HepG2 (cell line): ENCODE measurements around the gene CKAP5. TPM values are rescaled to one million over a fixed set of nuclear protein-coding genes. Genes with fewer than 3 reads are reported as not detected.
A peak's percentile ranks its signal among the peaks of the same experiment; 100 is the strongest.

Source experiments
- ATAC-seq: fragments of 200-7000 bp; cut with Tn5 transposase; 3 replicates; pipeline ENCODE4 v1.9.1; 2020; ENCODE audit warnings: mild to moderate bottlenecking, moderate library complexity
- BruUV-seq: library from RNA; stranded (reverse); fragments of 400-500 nt; replicated peaks from 2 replicates; lab custom pipeline; 2021; lab: Mats Ljungman, UMichigan
- CTCF ChIA-PET: fragments of 300-600 bp; formaldehyde crosslinking; extraction: SDS; loops from one replicate; lab custom pipeline; 2021; ENCODE audit warnings: low total read pairs, inconsistent platforms, low intra/inter-chr PET ratio; lab: Yijun Ruan, JAX
- POLR2A ChIA-PET: fragments of 350-600 bp; sonication (Branson Sonifier 250); formaldehyde crosslinking; loops from one replicate; lab custom pipeline; 2020; ENCODE audit warnings: antibody characterized with exemption, inconsistent platforms; lab: Yijun Ruan, JAX
- DNase-seq: peaks from one replicate; pipeline ENCODE4 v3.0.0-alpha.2; 2015; ENCODE audit warnings: low spot score
- FAIRE-seq: peaks from 3 replicates; lab custom pipeline; 2011; peaks lifted over from hg19 to GRCh38; lab: Jason Lieb, UNC
- H2AFZ ChIP-seq: one replicate; pipeline ENCODE4 v1.6.1; 2011; ENCODE audit warnings: low read length, inconsistent platforms
- H3K27ac ChIP-seq: fragments of 300-600 bp; 3 replicates; pipeline ENCODE4 v1.8.0; 2011; ENCODE audit warnings: mixed run types, mild to moderate bottlenecking, mixed read lengths, low read length, inconsistent platforms; ENCODE audit not compliant: insufficient read depth; ENCODE audit errors: extremely low read length
- H3K27me3 ChIP-seq, 2 experiments: fragments of 200-600 bp in 1 of 2; 2 replicates in 1 of 2; 3 replicates in 1 of 2; pipeline versions ENCODE4 v1.6.0 to v1.8.0; 2011; ENCODE audit warnings: low read length in 2 of 2, mild to moderate bottlenecking in 2 of 2, moderate library complexity in 2 of 2, inconsistent platforms in 1 of 2; ENCODE audit not compliant: insufficient read depth in 2 of 2, control insufficient read depth in 1 of 2
- H3K36me3 ChIP-seq, 2 experiments: fragments of 200-600 bp in 1 of 2; replicated peaks in 1 of 2; 2 replicates in 1 of 2; 3 replicates in 1 of 2; pipeline versions ENCODE4 v1.5.1 to v1.8.0; 2011; ENCODE audit warnings: low read length in 2 of 2, inconsistent platforms in 1 of 2; ENCODE audit not compliant: insufficient read depth in 2 of 2, control insufficient read depth in 1 of 2
- H3K4me1 ChIP-seq: 2 replicates; pipeline ENCODE4 v1.5.1; 2012; ENCODE audit warnings: low read length, inconsistent platforms; ENCODE audit not compliant: insufficient read depth
- H3K4me2 ChIP-seq: 2 replicates; pipeline ENCODE4 v1.6.0; 2011; ENCODE audit warnings: low read depth, low read length, inconsistent platforms
- H3K4me3 ChIP-seq, 3 experiments: fragments of 200-600 bp in 1 of 3; sonication (generic), shearing (Covaris generic) in 1 of 3; replicated peaks in 1 of 3; 2 replicates each; pipeline ENCODE4 v1.5.1; 2011 to 2016; ENCODE audit warnings: low read length in 3 of 3, inconsistent platforms in 2 of 3, low read depth in 2 of 3, mild to moderate bottlenecking in 2 of 3, control low read depth in 1 of 3, mixed read lengths in 1 of 3; ENCODE audit not compliant: insufficient read depth in 1 of 3
- H3K79me2 ChIP-seq: one replicate; pipeline ENCODE4 v1.6.1; 2011; ENCODE audit warnings: low read length, inconsistent platforms; ENCODE audit not compliant: insufficient read depth
- H3K9ac ChIP-seq: 2 replicates; pipeline ENCODE4 v1.6.0; 2011; ENCODE audit warnings: mild to moderate bottlenecking, low read depth, low read length, inconsistent platforms; ENCODE audit not compliant: insufficient read depth
- H3K9me3 ChIP-seq: 2 replicates; pipeline ENCODE4 v1.5.1; 2012; ENCODE audit warnings: mild to moderate bottlenecking, low read length
- H4K20me1 ChIP-seq: 2 replicates; pipeline ENCODE4 v1.6.0; 2011; ENCODE audit warnings: inconsistent platforms, mild to moderate bottlenecking, low read length, moderate library complexity; ENCODE audit not compliant: insufficient read depth
- DNMT3B ChIP-seq: conservative IDR thresholded peaks from 2 replicates; pipeline ENCODE4 v1.6.1; 2016; ENCODE audit warnings: missing biosample characterization, control low read depth
- EEA1 ChIP-seq: sonication (generic); formaldehyde crosslinking; IDR thresholded peaks from 2 replicates; pipeline ENCODE4 v1.5.1; 2020; ENCODE audit warnings: mild to moderate bottlenecking, missing genetic modification reagents, borderline replicate concordance
- HDAC1 ChIP-seq: sonication (generic); formaldehyde crosslinking; IDR thresholded peaks from 2 replicates; pipeline ENCODE4 v1.5.1; 2020; ENCODE audit warnings: mild to moderate bottlenecking, missing genetic modification reagents
- HNRNPH1 ChIP-seq: fragments of 200-400 bp; formaldehyde crosslinking; optimal IDR thresholded peaks from 2 replicates; pipeline ENCODE3; 2017; ENCODE audit warnings: mild to moderate bottlenecking, low read depth, low read length
- LCORL ChIP-seq, 2 experiments: fragments of 450-650 bp in 1 of 2; sonication (generic) in 1 of 2; formaldehyde crosslinking in 1 of 2; IDR thresholded peaks; 2 replicates each; pipeline versions ENCODE4 v1.5.0 to v1.6.1; 2017 to 2020; ENCODE audit warnings: antibody characterized with exemption in 1 of 2, missing genetic modification reagents in 1 of 2
- NCOR1 ChIP-seq: fragments of 200-600 bp; sonication (generic); IDR thresholded peaks from 2 replicates; pipeline ENCODE4 v1.7.0; 2017; ENCODE audit warnings: antibody characterized with exemption, low read length, borderline replicate concordance
- ZBTB8A ChIP-seq: sonication (generic); formaldehyde crosslinking; IDR thresholded peaks from 2 replicates; pipeline ENCODE4 v1.4.0; 2020; ENCODE audit warnings: mild to moderate bottlenecking, low read depth, missing genetic modification reagents, borderline replicate concordance
- ZEB1 ChIP-seq: IDR thresholded peaks from 2 replicates; pipeline ENCODE4 v1.6.1; 2012; ENCODE audit warnings: mild to moderate bottlenecking, low read depth, inconsistent platforms; ENCODE audit not compliant: insufficient replicate concordance
- ZNF33B ChIP-seq: sonication (generic); formaldehyde crosslinking; IDR thresholded peaks from 2 replicates; pipeline ENCODE4 v1.5.1; 2020; ENCODE audit warnings: mild to moderate bottlenecking, missing genetic modification reagents
- ZNF605 ChIP-seq: sonication (generic); formaldehyde crosslinking; IDR thresholded peaks from 2 replicates; pipeline ENCODE4 v1.8.0; 2022; ENCODE audit warnings: mild to moderate bottlenecking, missing genetic modification reagents
- ZNF790 ChIP-seq: sonication (generic); formaldehyde crosslinking; IDR thresholded peaks from 2 replicates; pipeline ENCODE4 v1.8.0; 2022; ENCODE audit warnings: missing genetic modification reagents, mild to moderate bottlenecking, borderline replicate concordance
- ZSCAN22 ChIP-seq: sonication (generic); formaldehyde crosslinking; IDR thresholded peaks from 2 replicates; pipeline ENCODE4 v1.4.0; 2020; ENCODE audit warnings: mild to moderate bottlenecking, missing genetic modification reagents
- WGBS: methylation state at CpG from one replicate; pipeline ENCODE4 v1.1.6; 2017; ENCODE audit warnings: low lambda C conversion rate; 5-methylcytosine and 5-hydroxymethylcytosine counted together
- in situ Hi-C: cut with HindIII; loops from 2 replicates; pipeline ENCODE4 v1.10.0; 2017; ENCODE audit warnings: low pct_unique_long_range_greater_than_20kb; ENCODE audit not compliant: extremely low pct_ligation_motif_present
- intact Hi-C: fragments of 100-400 bp; cut with micrococcal nuclease; formaldehyde crosslinking; loops from one replicate; pipeline ENCODE4 v1.10.0; 2022; ENCODE audit not compliant: unreplicated experiment
- polyA plus RNA-seq, 8 experiments: library from polyadenylated mRNA; depleted of rRNA in 3 of 8; stranded (reverse) in 7 of 8; unstranded in 1 of 8; fragments of >200 nt; fragmentation: Illumina TruSeq in 4 of 8; extraction: Trizol in 4 of 8; gene quantifications; 2 replicates each; pipeline versions ENCODE4 v1.2.1 to v1.2.3, GENCODE V29; 2011 to 2016; ENCODE audit warnings: low read depth in 4 of 8, missing spikeins in 1 of 8, mixed read lengths in 1 of 8; ENCODE audit not compliant: insufficient read depth in 1 of 8
- total RNA-seq, 5 experiments: library from RNA; depleted of rRNA; stranded (reverse); fragments of >200 nt; fragmentation: Illumina TruSeq; extraction: Trizol; gene quantifications; 2 replicates each; pipeline ENCODE4 v1.2.3, GENCODE V29; 2016; ENCODE audit warnings: low read depth in 1 of 5
- TF ChIP-seq, protein P1 (sequence below): sonication (generic); formaldehyde crosslinking; IDR thresholded peaks from 2 replicates; pipeline ENCODE4 v1.5.1; 2020; ENCODE audit warnings: mild to moderate bottlenecking, missing genetic modification reagents, moderate library complexity
- TF ChIP-seq, protein P2 (sequence below): sonication (generic); formaldehyde crosslinking; IDR thresholded peaks from 2 replicates; pipeline ENCODE4 v1.4.0; 2020; ENCODE audit warnings: mild to moderate bottlenecking, missing genetic modification reagents
- TF ChIP-seq, protein P3 (sequence below): conservative IDR thresholded peaks from 2 replicates; pipeline ENCODE4 v1.6.1; 2018; ENCODE audit warnings: missing genetic modification reagents

Gene CKAP5
- total and polyA plus RNA-seq, 2 of the 13 experiments (the other 11 are each of a cell fraction or from before 2014, with no cell fraction given) = 79.2 to 103 TPM

DNA sequence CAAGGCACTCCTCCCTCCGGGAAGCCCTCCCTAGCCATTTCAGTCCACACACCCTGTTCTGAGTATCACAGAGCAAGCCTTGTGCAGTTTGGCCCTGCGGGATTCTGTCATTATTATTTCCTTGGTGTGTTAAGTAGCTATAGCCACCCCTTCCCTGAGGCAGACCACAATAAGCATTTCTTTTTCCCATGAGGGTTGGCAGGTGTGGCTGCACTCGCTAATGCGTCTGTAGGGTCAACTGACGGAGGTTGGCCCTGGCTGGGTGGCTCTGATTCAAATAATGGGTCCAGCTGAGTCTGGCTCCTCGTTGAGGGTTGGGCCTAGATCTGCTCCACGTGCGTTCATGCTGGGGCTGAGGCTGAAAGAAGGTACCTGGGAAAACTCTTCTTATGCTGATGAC is 122.0 kb downstream of the CKAP5 start (continued):
- TF ChIP-seq, protein P1, sequence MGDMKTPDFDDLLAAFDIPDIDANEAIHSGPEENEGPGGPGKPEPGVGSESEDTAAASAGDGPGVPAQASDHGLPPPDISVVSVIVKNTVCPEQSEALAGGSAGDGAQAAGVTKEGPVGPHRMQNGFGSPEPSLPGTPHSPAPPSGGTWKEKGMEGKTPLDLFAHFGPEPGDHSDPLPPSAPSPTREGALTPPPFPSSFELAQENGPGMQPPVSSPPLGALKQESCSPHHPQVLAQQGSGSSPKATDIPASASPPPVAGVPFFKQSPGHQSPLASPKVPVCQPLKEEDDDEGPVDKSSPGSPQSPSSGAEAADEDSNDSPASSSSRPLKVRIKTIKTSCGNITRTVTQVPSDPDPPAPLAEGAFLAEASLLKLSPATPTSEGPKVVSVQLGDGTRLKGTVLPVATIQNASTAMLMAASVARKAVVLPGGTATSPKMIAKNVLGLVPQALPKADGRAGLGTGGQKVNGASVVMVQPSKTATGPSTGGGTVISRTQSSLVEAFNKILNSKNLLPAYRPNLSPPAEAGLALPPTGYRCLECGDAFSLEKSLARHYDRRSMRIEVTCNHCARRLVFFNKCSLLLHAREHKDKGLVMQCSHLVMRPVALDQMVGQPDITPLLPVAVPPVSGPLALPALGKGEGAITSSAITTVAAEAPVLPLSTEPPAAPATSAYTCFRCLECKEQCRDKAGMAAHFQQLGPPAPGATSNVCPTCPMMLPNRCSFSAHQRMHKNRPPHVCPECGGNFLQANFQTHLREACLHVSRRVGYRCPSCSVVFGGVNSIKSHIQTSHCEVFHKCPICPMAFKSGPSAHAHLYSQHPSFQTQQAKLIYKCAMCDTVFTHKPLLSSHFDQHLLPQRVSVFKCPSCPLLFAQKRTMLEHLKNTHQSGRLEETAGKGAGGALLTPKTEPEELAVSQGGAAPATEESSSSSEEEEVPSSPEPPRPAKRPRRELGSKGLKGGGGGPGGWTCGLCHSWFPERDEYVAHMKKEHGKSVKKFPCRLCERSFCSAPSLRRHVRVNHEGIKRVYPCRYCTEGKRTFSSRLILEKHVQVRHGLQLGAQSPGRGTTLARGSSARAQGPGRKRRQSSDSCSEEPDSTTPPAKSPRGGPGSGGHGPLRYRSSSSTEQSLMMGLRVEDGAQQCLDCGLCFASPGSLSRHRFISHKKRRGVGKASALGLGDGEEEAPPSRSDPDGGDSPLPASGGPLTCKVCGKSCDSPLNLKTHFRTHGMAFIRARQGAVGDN (CRISPR knock-in tag) = peak; percentile 33
- TF ChIP-seq, all 625 proteins: peak for 6

DNA sequence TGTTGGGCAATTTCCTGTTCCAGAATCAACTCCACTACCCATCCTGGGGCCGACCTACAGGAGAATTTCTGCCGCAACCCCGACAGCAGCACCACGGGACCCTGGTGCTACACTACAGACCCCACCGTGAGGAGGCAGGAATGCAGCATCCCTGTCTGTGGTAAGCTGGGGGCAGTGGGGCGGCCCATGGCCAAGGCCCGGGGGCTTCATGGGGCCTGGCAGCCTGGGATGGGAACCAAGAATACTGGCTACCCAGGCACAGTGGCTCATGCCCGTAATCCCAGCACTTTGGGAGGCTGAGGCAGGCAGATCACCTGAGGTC is 122.8 kb downstream of the CKAP5 start:
- Histone ChIP-seq H3K4me2 (peak overlapping the region; percentile 94), H3K79me2 (peaks cover 68% of the 10 kb centered on the region), H2AFZ (no peak overlapping the region), H3K27me3 (no peaks in the 10 kb centered on the region; a peak in 1 of 5 replicates), H3K4me1 (peaks cover 87% of the 10 kb centered on the region), H3K9me3 (no peaks in the 10 kb centered on the region), H4K20me1 (peaks cover 38% of the 10 kb centered on the region), H3K4me3 (peak overlapping the region in 1 of 3 experiments; percentile 33; a peak in 1 of 6 replicates), H3K9ac (no peak overlapping the region), H3K27ac (peak overlapping the region; percentile 25), H3K36me3 (peaks cover 28 to 50% of the 10 kb centered on the region in 2 experiments)
- POLR2A ChIA-PET = interaction anchor here (1.5 to 12.3 kb wide), 2 partner anchors 21 to 27 kb away, joined by 3 to 272 read pairs; partner anchors contain the start of genes ARHGAP1 and ZNF408
- DNase-seq = no peak
- CTCF ChIA-PET = no interaction called here
- intact Hi-C loops (no loop called here), in situ Hi-C loops (no loop called here)
- no peak for ATAC-seq
- no peak for FAIRE-seq
- BruUV-seq = no TSS peak
- WGBS = 94% methylated on average over 5 of the region's 8 CpGs
- TF ChIP-seq ZNF33B (CRISPR knock-in tag) (no peak), HNRNPH1 (no peak), DNMT3B (CRISPR knock-in tag) (no peak), ZBTB8A (no peak), NCOR1 (no peak), EEA1 (no peak), ZNF605 (CRISPR knock-in tag) (0 out of 2 replicates have a peak, but pooled peaks have one; percentile 25), LCORL (IDR thresholded peaks at IDR 0.05) (no peak), LCORL (CRISPR knock-in tag; IDR thresholded peaks at IDR 0.05) (no peak), HDAC1 (CRISPR knock-in tag) (0 out of 2 replicates have a peak, but pooled peaks have one; percentile 5), ZEB1 (no peak), ZSCAN22 (CRISPR knock-in tag) (no peak), ZNF790 (CRISPR knock-in tag) (no peak)
- TF ChIP-seq, protein P2, sequence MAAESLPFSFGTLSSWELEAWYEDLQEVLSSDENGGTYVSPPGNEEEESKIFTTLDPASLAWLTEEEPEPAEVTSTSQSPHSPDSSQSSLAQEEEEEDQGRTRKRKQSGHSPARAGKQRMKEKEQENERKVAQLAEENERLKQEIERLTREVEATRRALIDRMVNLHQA = no peak
- TF ChIP-seq, protein P3, sequence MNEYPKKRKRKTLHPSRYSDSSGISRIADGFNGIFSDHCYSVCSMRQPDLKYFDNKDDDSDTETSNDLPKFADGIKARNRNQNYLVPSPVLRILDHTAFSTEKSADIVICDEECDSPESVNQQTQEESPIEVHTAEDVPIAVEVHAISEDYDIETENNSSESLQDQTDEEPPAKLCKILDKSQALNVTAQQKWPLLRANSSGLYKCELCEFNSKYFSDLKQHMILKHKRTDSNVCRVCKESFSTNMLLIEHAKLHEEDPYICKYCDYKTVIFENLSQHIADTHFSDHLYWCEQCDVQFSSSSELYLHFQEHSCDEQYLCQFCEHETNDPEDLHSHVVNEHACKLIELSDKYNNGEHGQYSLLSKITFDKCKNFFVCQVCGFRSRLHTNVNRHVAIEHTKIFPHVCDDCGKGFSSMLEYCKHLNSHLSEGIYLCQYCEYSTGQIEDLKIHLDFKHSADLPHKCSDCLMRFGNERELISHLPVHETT (CRISPR knock-in tag) = no peak
